Stimulated activated CD8-positive, alpha-beta memory T cell treated with anti-CD3 and anti-CD28 coated beads, Interleukin-12 subunit alpha, Interleukin-12 subunit beta, amount 100 ng/mL, for 1 hour (primary cell): Measurements from ENCODE around the gene TGM2.

Experiments used
- DNase-seq: peaks from one replicate; pipeline ENCODE4 v3.0.0-alpha.2; 2020; ENCODE audit warnings: low read depth

The TGM2 gene

GRCh38 chr20:38199501-38200390 is 34.7 kb upstream of the TGM2 start:
- DNase-seq: no peak

- no peak for DNase-seq
Observed at GRCh38 chr20:38198238-38198861, 33.3 kb upstream of the TGM2 start.

- DNase-seq: no peak
Observed at GRCh38 chr20:38197619-38198018, 32.5 kb upstream of the TGM2 start.

GRCh38 chr20:38197217-38197616 is 32.1 kb upstream of the TGM2 start:
- no peak for DNase-seq

GRCh38 chr20:38196592-38196991 is 31.5 kb upstream of the TGM2 start:
- no peak for DNase-seq

GRCh38 chr20:38196076-38196475 is 31.0 kb upstream of the TGM2 start:
- no peak for DNase-seq

GRCh38 chr20:38195521-38195920 is 30.5 kb upstream of the TGM2 start:
- no peak for DNase-seq

- no peak for DNase-seq
Observed at GRCh38 chr20:38194971-38195504, 30.0 kb upstream of the TGM2 start.

- no peak for DNase-seq
Observed at GRCh38 chr20:38193586-38194105, 28.6 kb upstream of the TGM2 start.

GRCh38 chr20:38192323-38192885 is 27.3 kb upstream of the TGM2 start:
- no peak for DNase-seq

GRCh38 chr20:38191654-38192053 is 26.6 kb upstream of the TGM2 start:
- DNase-seq: no peak

- DNase-seq: no peak
Observed at GRCh38 chr20:38190936-38191371, 25.9 kb upstream of the TGM2 start.

- no peak for DNase-seq
Observed at GRCh38 chr20:38190166-38190565, 25.1 kb upstream of the TGM2 start.

- no peak for DNase-seq
Observed at GRCh38 chr20:38187517-38187916, 22.4 kb upstream of the TGM2 start.

GRCh38 chr20:38186788-38187221 is 21.7 kb upstream of the TGM2 start:
- no peak for DNase-seq

GRCh38 chr20:38184101-38184500 is 19.0 kb upstream of the TGM2 start:
- no peak for DNase-seq

GRCh38 chr20:38181971-38182370 is 16.9 kb upstream of the TGM2 start:
- no peak for DNase-seq

- DNase-seq: no peak
Observed at GRCh38 chr20:38181207-38181801, 16.2 kb upstream of the TGM2 start.

- DNase-seq: no peak
Observed at GRCh38 chr20:38180781-38181180, 15.7 kb upstream of the TGM2 start.

- no peak for DNase-seq
Observed at GRCh38 chr20:38179846-38180245, 14.8 kb upstream of the TGM2 start.

GRCh38 chr20:38178581-38178980 is 13.5 kb upstream of the TGM2 start:
- DNase-seq: no peak

- no peak for DNase-seq
Observed at GRCh38 chr20:38178065-38178491, 13.0 kb upstream of the TGM2 start.
